ENCODE measurements around the gene KYNU. TPM values are rescaled to one million over a fixed set of nuclear protein-coding genes. Genes with fewer than 3 reads are reported as not detected.

The KYNU gene
- total RNA-seq, 1 donor from 2014 or later: not detected

- Histone ChIP-seq H3K36me3 (no peaks in the 10 kb centered on the region), H3K4me2 (no peak overlapping the region), H3K9me3 (ENCODE audit: low read depth) (no peaks in the 10 kb centered on the region), H3F3A (ENCODE audit: low read depth) (no peaks in the 10 kb centered on the region), H3K9ac (no peak overlapping the region), H3K4me1 (no peaks in the 10 kb centered on the region), H4K20me1 (ENCODE audit: low read depth) (no peaks in the 10 kb centered on the region), H2AFZ (replicated peaks) (no peak overlapping the region), H3K27me3 (no peaks in the 10 kb centered on the region), H3K27ac (no peak overlapping the region), H3K79me2 (ENCODE audit: low read depth) (no peaks in the 10 kb centered on the region), H3K4me3 (no peak overlapping the region)
- no peak overlapping the region for H3K4me3 Mint-ChIP-seq
- H3K36me3 Mint-ChIP-seq: no peaks in the 10 kb centered on the region
- H3K27ac Mint-ChIP-seq: no peak overlapping the region
- TF ChIP-seq EZH2 (IDR thresholded peaks at IDR 0.05) (no peak), CTCF (IDR thresholded peaks at IDR 0.05) (no peak)
- no peaks in the 10 kb centered on the region for H3K9me3 Mint-ChIP-seq
- DNase-seq (ENCODE audit: low spot score): no peak
- peaks cover 5% of the 10 kb centered on the region for H3K4me1 Mint-ChIP-seq
- peaks cover 4% of the 10 kb centered on the region for H3K27me3 Mint-ChIP-seq (ENCODE audit: insufficient read depth, low read depth)
Measured at GRCh38 chr2:142841788-142842187, 35.7 kb upstream of the KYNU start.

- Histone ChIP-seq H3K4me2 (no peak overlapping the region), H3F3A (ENCODE audit: low read depth) (no peaks in the 10 kb centered on the region), H2AFZ (replicated peaks) (no peak overlapping the region), H3K27me3 (no peaks in the 10 kb centered on the region), H3K9ac (no peak overlapping the region), H3K27ac (no peak overlapping the region), H4K20me1 (ENCODE audit: low read depth) (no peaks in the 10 kb centered on the region), H3K4me1 (no peaks in the 10 kb centered on the region), H3K79me2 (ENCODE audit: low read depth) (no peaks in the 10 kb centered on the region), H3K9me3 (ENCODE audit: low read depth) (no peaks in the 10 kb centered on the region), H3K4me3 (no peak overlapping the region), H3K36me3 (no peaks in the 10 kb centered on the region)
- TF ChIP-seq CTCF (IDR thresholded peaks at IDR 0.05): no peak
- no peak for TF ChIP-seq EZH2phosphoT487 (IDR thresholded peaks at IDR 0.05)
- no peak for TF ChIP-seq EZH2 (IDR thresholded peaks at IDR 0.05)
- Mint-ChIP-seq H3K4me3 (no peak overlapping the region), H3K36me3 (no peaks in the 10 kb centered on the region), H3K9me3 (no peaks in the 10 kb centered on the region), H3K4me1 (peaks cover 5% of the 10 kb centered on the region), H3K27ac (no peak overlapping the region), H3K27me3 (ENCODE audit: insufficient read depth, low read depth) (peaks cover 4% of the 10 kb centered on the region)
- DNase-seq (ENCODE audit: low spot score): no peak
Measured at GRCh38 chr2:142842369-142842768, 35.1 kb upstream of the KYNU start.

DNA sequence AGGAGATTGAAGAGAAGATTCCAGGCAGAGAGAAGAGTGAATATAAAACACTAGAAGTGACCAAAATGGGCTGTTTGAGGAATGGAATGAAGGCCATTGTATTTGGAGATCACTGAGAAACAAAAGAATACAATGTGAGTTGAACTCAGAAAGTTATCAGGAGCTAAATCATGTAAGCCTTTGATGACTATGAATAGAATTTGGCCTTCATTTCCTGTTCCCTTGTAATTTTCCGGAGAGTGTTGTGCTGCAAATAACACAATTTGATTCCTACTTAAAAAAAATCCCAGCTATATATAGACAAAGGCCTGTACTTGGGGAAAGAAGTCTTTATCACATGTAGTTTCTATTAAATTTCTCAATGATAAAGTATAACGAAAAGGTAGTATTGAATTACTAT lies 33.7 kb upstream of the KYNU start:
- no peaks in the 10 kb centered on the region for H3K27me3 ChIP-seq
- Mint-ChIP-seq H3K4me1 (peaks cover 5% of the 10 kb centered on the region), H3K36me3 (no peaks in the 10 kb centered on the region), H3K27me3 (ENCODE audit: insufficient read depth, low read depth) (peaks cover 4% of the 10 kb centered on the region), H3K4me3 (no peak overlapping the region), H3K27ac (no peak overlapping the region), H3K9me3 (no peaks in the 10 kb centered on the region)
- H3K27ac ChIP-seq: no peak overlapping the region
- H3K9ac ChIP-seq: no peak overlapping the region
- no peaks in the 10 kb centered on the region for H3K9me3 ChIP-seq (ENCODE audit: low read depth)
- no peak overlapping the region for H3K4me2 ChIP-seq
- H3K36me3 ChIP-seq: no peaks in the 10 kb centered on the region
- H3K4me1 ChIP-seq: no peaks in the 10 kb centered on the region
- no peak overlapping the region for H2AFZ ChIP-seq (replicated peaks)
- peak; percentile 8 for DNase-seq (ENCODE audit: low spot score)
- TF ChIP-seq CTCF (IDR thresholded peaks at IDR 0.05) (no peak), EZH2 (IDR thresholded peaks at IDR 0.05) (no peak), EZH2phosphoT487 (IDR thresholded peaks at IDR 0.05) (no peak)
- no peaks in the 10 kb centered on the region for H3K79me2 ChIP-seq (ENCODE audit: low read depth)
- H4K20me1 ChIP-seq (ENCODE audit: low read depth): no peaks in the 10 kb centered on the region
- no peak overlapping the region for H3K4me3 ChIP-seq
- H3F3A ChIP-seq (ENCODE audit: low read depth): no peaks in the 10 kb centered on the region

All from neural progenitor cell (in vitro differentiated cells).